HEK293T (cell line): Measurements from ENCODE around the gene B3GALT2.

ENCODE experiments used
- ARNT ChIP-seq: fragments of 450-650 bp; IDR thresholded peaks from 2 replicates; pipeline ENCODE4 v1.6.1; 2017; ENCODE audit warnings: mild to moderate bottlenecking
- BHLHE40 ChIP-seq: fragments of 450-650 bp; IDR thresholded peaks from 2 replicates; pipeline ENCODE4 v1.6.1; 2016; ENCODE audit warnings: mild to moderate bottlenecking, moderate library complexity, borderline replicate concordance
- CTBP1 ChIP-seq: fragments of 450-650 bp; IDR thresholded peaks from 2 replicates; pipeline ENCODE4 v1.6.1; 2016; ENCODE audit warnings: borderline replicate concordance
- FOXA1 ChIP-seq: fragments of 450-650 bp; IDR thresholded peaks from 2 replicates; pipeline ENCODE4 v1.6.1; 2016; ENCODE audit warnings: mild to moderate bottlenecking
- FOXK2 ChIP-seq: fragments of 450-650 bp; IDR thresholded peaks from 2 replicates; pipeline ENCODE4 v1.6.1; 2016; ENCODE audit warnings: mild to moderate bottlenecking
- FOXM1 ChIP-seq: fragments of 450-650 bp; IDR thresholded peaks from 2 replicates; pipeline ENCODE4 v1.6.1; 2017; ENCODE audit warnings: mild to moderate bottlenecking, borderline replicate concordance
- HDGF ChIP-seq: fragments of 450-650 bp; IDR thresholded peaks from 2 replicates; pipeline ENCODE4 v1.6.1; 2017; ENCODE audit warnings: antibody characterized with exemption, borderline replicate concordance
- L3MBTL2 ChIP-seq: fragments of 450-650 bp; conservative IDR thresholded peaks from 2 replicates; pipeline ENCODE4 v1.6.1; 2016; ENCODE audit warnings: mild to moderate bottlenecking
- NFRKB ChIP-seq: fragments of 450-650 bp; IDR thresholded peaks from 2 replicates; pipeline ENCODE4 v1.6.1; 2016; ENCODE audit warnings: mild to moderate bottlenecking, moderate library complexity
- SP1 ChIP-seq: fragments of 450-650 bp; IDR thresholded peaks from 2 replicates; pipeline ENCODE4 v1.6.1; 2017
- SUZ12 ChIP-seq: fragments of 450-650 bp; IDR thresholded peaks from 2 replicates; pipeline ENCODE4 v1.6.1; 2016; ENCODE audit warnings: mild to moderate bottlenecking
- TF ChIP-seq, protein P1 (sequence below): fragments of 450-650 bp; IDR thresholded peaks from 2 replicates; pipeline ENCODE4 v1.6.1; 2016

DNA sequence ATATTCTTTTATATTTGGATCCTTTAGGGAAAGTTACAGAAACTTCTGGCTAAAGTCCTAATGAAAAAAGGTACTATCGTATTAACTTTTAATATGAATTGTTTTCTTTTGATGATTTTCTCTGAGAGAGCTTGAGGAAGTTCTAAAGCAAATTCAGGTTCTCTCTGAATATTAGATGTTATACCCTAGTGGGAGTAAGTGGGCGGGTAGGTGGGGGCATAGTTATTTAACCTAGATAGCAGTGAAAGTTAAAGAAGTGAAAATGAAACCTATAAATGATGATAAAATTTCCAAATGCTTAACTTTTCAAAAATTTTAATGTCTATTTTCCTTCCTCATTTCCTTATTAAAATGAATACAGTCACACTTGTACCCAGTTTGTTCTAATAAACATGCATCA, 26.2 kb upstream of the B3GALT2 start:
- TF ChIP-seq, protein P1, sequence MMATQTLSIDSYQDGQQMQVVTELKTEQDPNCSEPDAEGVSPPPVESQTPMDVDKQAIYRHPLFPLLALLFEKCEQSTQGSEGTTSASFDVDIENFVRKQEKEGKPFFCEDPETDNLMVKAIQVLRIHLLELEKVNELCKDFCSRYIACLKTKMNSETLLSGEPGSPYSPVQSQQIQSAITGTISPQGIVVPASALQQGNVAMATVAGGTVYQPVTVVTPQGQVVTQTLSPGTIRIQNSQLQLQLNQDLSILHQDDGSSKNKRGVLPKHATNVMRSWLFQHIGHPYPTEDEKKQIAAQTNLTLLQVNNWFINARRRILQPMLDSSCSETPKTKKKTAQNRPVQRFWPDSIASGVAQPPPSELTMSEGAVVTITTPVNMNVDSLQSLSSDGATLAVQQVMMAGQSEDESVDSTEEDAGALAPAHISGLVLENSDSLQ = no peak
- TF ChIP-seq BHLHE40 (no peak), SUZ12 (no peak), FOXK2 (no peak), FOXM1 (no peak), L3MBTL2 (no peak), ARNT (no peak), SP1 (no peak), CTBP1 (no peak), FOXA1 (no peak), NFRKB (no peak), HDGF (no peak)
